ENCODE data around the gene ARFGEF3.

GRCh38 chr6:138162111-138162954 lies 594 bp downstream of the ARFGEF3 start:
- no peak for TF ChIP-seq POLR2A (IDR thresholded peaks at IDR 0.05)
- no peak for TF ChIP-seq CTCF (IDR thresholded peaks at IDR 0.05)

Data from heart left ventricle (tissue), 13 donors.